CD4-positive, alpha-beta T cell (primary cell): ENCODE measurements around the gene GFOD2. TPM values are rescaled to one million over a fixed set of nuclear protein-coding genes. Genes with fewer than 3 reads are reported as not detected.
A peak's percentile ranks its signal among the peaks of the same experiment; 100 is the strongest.

ENCODE experiments used
- ATAC-seq: fragments of 200-7000 bp; cut with Tn5 transposase; one replicate; pipeline ENCODE4 v1.10.0; 2022; ENCODE audit warnings: mild to moderate bottlenecking; ENCODE audit not compliant: poor library complexity
- CTCF ChIA-PET: fragments of 350-600 bp; sonication (Branson Sonifier 250); formaldehyde crosslinking; loops from one replicate; lab custom pipeline; 2021; ENCODE audit warnings: antibody characterized with exemption, inconsistent platforms; lab: Charles Lee
- POLR2A ChIA-PET: fragments of 350-600 bp; sonication (Branson Sonifier 250); formaldehyde crosslinking; loops from one replicate; lab custom pipeline; 2021; ENCODE audit warnings: antibody characterized with exemption, inconsistent platforms; lab: Charles Lee
- DNase-seq, 14 experiments: peaks; one replicate each; pipeline ENCODE4 v3.0.0-alpha.2; 2013 to 2020; ENCODE audit warnings: mixed read lengths in 2 of 14
- H3K27ac ChIP-seq, 2 donors: one replicate each; pipeline versions ENCODE4 v1.5.1 to v1.7.0; 2013; ENCODE audit warnings: low read length in 2 of 2, low read depth in 1 of 2, mild to moderate bottlenecking in 1 of 2
- H3K27me3 ChIP-seq, 2 experiments: 1 replicate in 1 of 2; 2 replicates in 1 of 2; pipeline versions ENCODE4 v1.6.1 to v1.7.0; 2013; ENCODE audit warnings: low read length in 2 of 2, control low read depth in 1 of 2, mild to moderate bottlenecking in 1 of 2, moderate library complexity in 1 of 2; ENCODE audit not compliant: insufficient read depth in 2 of 2, control insufficient read depth in 1 of 2
- H3K36me3 ChIP-seq: one replicate; pipeline ENCODE4 v1.6.1; 2013; ENCODE audit warnings: low read length, control low read depth; ENCODE audit not compliant: insufficient read depth
- H3K4me1 ChIP-seq: one replicate; pipeline ENCODE4 v1.6.1; 2013; ENCODE audit warnings: low read length, control low read depth; ENCODE audit not compliant: insufficient read depth
- H3K4me3 ChIP-seq: one replicate; pipeline ENCODE4 v1.5.1; 2013; ENCODE audit warnings: mild to moderate bottlenecking, low read length, moderate library complexity
- H3K9me3 ChIP-seq, 2 experiments: 1 replicate in 1 of 2; 2 replicates in 1 of 2; pipeline versions ENCODE4 v1.6.1 to v1.7.0; 2013; ENCODE audit warnings: low read length in 2 of 2, mild to moderate bottlenecking in 2 of 2, control low read depth in 1 of 2, moderate library complexity in 1 of 2; ENCODE audit not compliant: control insufficient read depth in 1 of 2, insufficient read depth in 1 of 2
- H3K27ac Mint-ChIP-seq: one replicate; pipeline ENCODE4 v1.8.0; 2020; ENCODE audit warnings: mixed read lengths
- H3K27me3 Mint-ChIP-seq: one replicate; pipeline ENCODE4 v1.8.0; 2021; ENCODE audit warnings: mixed read lengths
- H3K36me3 Mint-ChIP-seq: one replicate; pipeline ENCODE4 v1.8.0; 2021; ENCODE audit warnings: low read depth, mixed read lengths
- H3K4me1 Mint-ChIP-seq: one replicate; pipeline ENCODE4 v1.8.0; 2021; ENCODE audit warnings: low read depth, mixed read lengths
- H3K4me3 Mint-ChIP-seq: one replicate; pipeline ENCODE4 v1.8.0; 2020; ENCODE audit warnings: mild to moderate bottlenecking, mixed read lengths
- H3K9me3 Mint-ChIP-seq: one replicate; pipeline ENCODE4 v1.8.0; 2020; ENCODE audit warnings: mixed read lengths
- CTCF ChIP-seq: fragments of 200-600 bp; IDR thresholded peaks from one replicate; pipeline ENCODE4 v1.8.0; 2022; ENCODE audit warnings: antibody characterized with exemption, mild to moderate bottlenecking
- intact Hi-C, 2 experiments: fragments of 100-400 bp; cut with DNase I in 1 of 2; cut with micrococcal nuclease in 1 of 2; formaldehyde crosslinking; loops; one replicate each; pipeline versions ENCODE4 v1.15.1 to v1.9.0; 2023 to 2025; cut with DNase I, micrococcal nuclease
- total RNA-seq, 174 experiments: library from RNA in 2 of 174; stranded (reverse) in 2 of 174; gene quantifications; one replicate each; pipeline ENCODE4 v1.2.3 and lab custom pipeline; 2021 to 2026

GFOD2 gene
- total RNA-seq, 2 experiments from 2014 or later, result 2.8 to 3.7 TPM

DNA sequence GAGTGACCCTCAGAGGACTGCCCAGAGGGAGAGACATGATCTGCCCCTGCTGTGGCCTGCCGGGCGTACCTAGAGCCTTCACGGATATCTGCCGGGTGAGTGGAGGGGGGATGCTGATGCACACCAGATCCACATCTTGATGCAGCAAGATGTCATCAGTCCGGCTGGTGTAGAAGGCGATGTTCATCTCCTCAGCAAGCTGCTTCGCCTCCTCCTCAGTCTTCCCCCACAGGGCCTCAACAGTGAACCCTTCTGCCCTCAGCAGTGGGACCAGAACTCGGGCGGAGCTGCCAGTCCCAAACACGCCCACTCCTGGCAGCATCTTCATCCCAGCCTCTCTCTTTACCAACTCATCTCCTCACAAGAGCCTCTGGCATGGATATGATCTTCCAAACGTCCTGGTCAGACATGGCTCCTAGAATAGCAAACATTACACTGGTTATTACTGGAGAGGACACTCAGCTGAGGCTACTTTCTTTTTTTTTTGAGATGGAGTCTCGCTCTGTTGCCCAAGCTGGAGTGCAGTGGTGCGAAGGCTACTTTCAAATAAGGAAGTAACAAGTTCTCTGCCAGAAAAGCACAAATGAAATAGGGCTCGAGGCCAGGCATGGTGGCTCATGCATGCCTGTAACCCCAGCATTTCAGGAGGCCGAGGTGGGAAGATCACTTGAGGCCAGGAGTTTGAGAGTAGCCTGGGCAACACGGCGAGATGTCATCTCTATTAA is 33.6 kb downstream of the GFOD2 start:
- H3K36me3 Mint-ChIP-seq, result peaks cover 22% of the 10 kb centered on the region
- H3K4me3 Mint-ChIP-seq, result no peak overlapping the region
- DNase-seq (no peak), ATAC-seq (no peak)
- ChIA-PET CTCF (interaction anchor here (0.6 kb wide), 1 partner anchor 173 kb away, joined by 3 read pairs; no protein-coding TSS in a partner anchor), POLR2A (interaction anchor here (1.5 kb wide), 1 partner anchor 34 kb away, joined by 3 read pairs; the partner anchor contains the start of gene GFOD2)
- Histone ChIP-seq H3K9me3 (no peaks in the 10 kb centered on the region), H3K4me1 (peaks cover 17% of the 10 kb centered on the region), H3K27ac (peak overlapping the region in 1 of 2 donors; percentile 66), H3K36me3 (peaks cover 27% of the 10 kb centered on the region), H3K4me3 (no peak overlapping the region), H3K27me3 (no peaks in the 10 kb centered on the region)
- H3K27ac Mint-ChIP-seq, result peak overlapping the region; percentile 78
- no peak for TF ChIP-seq CTCF
- no peaks in the 10 kb centered on the region for H3K9me3 Mint-ChIP-seq
- peaks cover 21% of the 10 kb centered on the region for H3K4me1 Mint-ChIP-seq
- intact Hi-C loops, result no loop called here
- H3K27me3 Mint-ChIP-seq, result no peaks in the 10 kb centered on the region

- Mint-ChIP-seq H3K9me3 (no peaks in the 10 kb centered on the region), H3K27ac (peak overlapping the region; percentile 11), H3K27me3 (no peaks in the 10 kb centered on the region), H3K4me1 (peaks cover 21% of the 10 kb centered on the region), H3K36me3 (peaks cover 22% of the 10 kb centered on the region), H3K4me3 (no peak overlapping the region)
- H3K9me3 ChIP-seq, result no peaks in the 10 kb centered on the region
- CTCF ChIA-PET, result no interaction called here
- intact Hi-C loops, result no loop called here
- no peak overlapping the region for H3K27ac ChIP-seq
- no peak overlapping the region for H3K4me3 ChIP-seq
- no peak for TF ChIP-seq CTCF
- DNase-seq (no peak), ATAC-seq (no peak)
- POLR2A ChIA-PET, result no interaction called here
- H3K4me1 ChIP-seq, result peaks cover 17% of the 10 kb centered on the region
- H3K36me3 ChIP-seq, result peaks cover 25% of the 10 kb centered on the region
- no peaks in the 10 kb centered on the region for H3K27me3 ChIP-seq
Measured at GRCh38 chr16:67683767-67684166, 35.3 kb downstream of the GFOD2 start.

DNA sequence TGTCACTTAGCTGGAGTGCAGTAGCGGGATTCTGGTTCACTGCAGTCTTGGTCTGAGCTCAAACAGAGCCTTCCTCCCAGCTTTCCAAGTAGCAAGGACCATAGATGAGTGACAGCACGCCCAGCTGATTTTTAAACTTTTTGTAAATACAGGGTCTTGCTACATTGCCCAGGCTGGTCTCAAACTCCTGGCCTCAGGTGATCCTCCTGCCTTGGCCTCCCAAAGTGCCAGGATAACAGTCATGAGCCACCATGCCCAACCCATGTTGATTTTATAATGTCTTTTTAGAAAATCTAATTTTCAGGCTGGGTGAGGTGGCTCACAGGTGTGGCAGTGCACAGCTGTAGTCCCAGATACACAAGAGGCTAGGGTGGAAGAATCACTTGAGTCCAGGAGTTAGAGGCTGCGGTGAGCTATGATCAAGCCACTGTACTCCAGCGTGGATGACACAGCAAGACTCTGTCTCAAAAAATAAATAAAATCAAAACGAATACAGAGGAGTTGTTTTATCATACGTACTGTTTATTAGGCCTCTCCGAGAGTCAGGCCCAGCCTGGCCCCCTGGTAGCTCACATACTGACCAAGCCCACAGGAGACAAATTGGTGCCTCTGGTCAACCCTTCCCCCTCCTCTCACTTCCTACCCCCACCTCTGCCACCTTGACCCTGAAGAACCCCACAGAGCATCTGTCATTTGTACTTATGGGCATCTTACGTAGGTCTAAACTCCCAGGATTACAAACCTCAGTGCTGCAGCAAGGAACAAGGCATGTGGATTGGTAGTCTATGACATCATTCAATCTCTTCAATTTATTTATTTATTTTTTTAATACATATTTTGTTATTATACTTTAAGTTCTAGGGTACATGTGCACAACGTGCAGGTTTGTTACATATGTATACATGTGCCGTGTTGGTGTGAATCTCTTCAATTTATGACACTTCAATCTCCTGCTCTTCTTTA is 38.9 kb downstream of the GFOD2 start:
- no peak for ATAC-seq
- intact Hi-C loops, result no loop called here
- CTCF ChIA-PET, result no interaction called here

More for the DNA sequence above, 38.9 kb downstream of the GFOD2 start:
- POLR2A ChIA-PET, result no interaction called here
- Mint-ChIP-seq H3K4me1 (peaks cover 10% of the 10 kb centered on the region), H3K4me3 (no peak overlapping the region), H3K9me3 (no peaks in the 10 kb centered on the region), H3K27me3 (no peaks in the 10 kb centered on the region), H3K27ac (no peak overlapping the region), H3K36me3 (peaks cover 15% of the 10 kb centered on the region)
- Histone ChIP-seq H3K4me3 (no peak overlapping the region), H3K27me3 (no peaks in the 10 kb centered on the region), H3K9me3 (no peaks in the 10 kb centered on the region), H3K27ac (no peak overlapping the region), H3K36me3 (peaks cover 18% of the 10 kb centered on the region), H3K4me1 (peaks cover 8% of the 10 kb centered on the region)
- no peak for TF ChIP-seq CTCF
- no peak for DNase-seq
